ENCODE measurements around the gene PMS1. TPM values are rescaled to one million over a fixed set of nuclear protein-coding genes. Genes with fewer than 3 reads are reported as not detected.
"Not testable (repeated sequence)": the region's sequence is repeated elsewhere in the genome, so short reads cannot be mapped to it uniquely, and the experiment has no call there.

PMS1 gene
- total RNA-seq, 1 donor from 2014 or later = 39.1 TPM

DNA sequence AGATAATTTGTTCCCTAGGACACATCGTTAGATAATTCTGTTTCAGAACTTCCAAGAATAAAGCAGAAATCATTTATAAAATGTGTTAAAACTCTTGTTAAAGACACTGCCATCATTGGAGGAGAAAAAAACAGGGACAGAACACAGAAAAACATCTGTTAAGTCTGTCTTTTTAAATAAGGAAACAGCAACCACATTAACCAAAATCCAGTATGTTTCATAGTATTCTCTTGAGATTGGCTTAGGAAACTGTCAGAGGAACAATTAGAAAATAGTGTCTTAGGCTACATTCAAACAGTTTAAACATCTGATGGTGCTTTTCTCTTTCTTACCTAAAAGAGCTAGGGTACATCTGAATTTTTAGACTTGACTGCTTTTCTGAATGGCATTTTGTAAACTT is 81.6 kb downstream of the PMS1 start:
- no peak for DNase-seq

DNA sequence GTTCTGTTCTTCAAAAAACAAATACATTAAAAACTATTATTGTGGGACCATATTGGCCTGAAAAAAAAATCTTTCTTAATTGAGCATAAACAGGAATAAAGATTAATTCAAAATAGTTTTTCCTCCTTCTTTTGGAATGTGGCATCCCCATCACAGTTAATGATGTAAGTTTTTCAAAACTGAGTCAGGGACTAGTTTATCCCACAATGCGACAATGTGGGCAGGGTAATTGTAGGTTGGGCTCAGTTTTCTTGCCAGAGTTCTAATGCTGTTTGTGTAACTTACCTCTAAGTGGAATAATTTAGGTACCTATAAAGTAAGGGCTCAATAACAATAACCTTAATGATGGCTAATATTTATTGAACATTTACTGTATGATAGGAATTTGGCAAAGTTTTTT is 82.0 kb downstream of the PMS1 start:
- no peak for DNase-seq

DNA sequence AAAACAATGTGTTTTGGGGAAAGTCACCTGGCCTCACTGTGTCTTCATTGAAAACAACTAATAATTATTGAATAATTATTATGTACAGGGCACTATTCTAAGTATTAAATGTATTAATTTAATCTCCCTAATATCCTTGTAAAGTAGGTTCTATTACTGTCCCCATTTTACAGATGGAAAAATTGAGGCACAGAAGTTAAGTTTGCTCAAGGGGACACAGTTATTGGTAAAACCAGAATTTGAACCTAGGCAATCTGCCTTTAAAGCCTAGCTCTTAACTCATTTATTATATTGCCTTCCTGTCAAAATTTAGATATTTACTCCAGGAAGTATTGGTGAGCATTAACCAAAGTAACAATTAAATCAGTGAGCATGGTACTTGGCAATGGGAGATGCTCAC is 84.6 kb downstream of the PMS1 start:
- DNase-seq = no peak

DNA sequence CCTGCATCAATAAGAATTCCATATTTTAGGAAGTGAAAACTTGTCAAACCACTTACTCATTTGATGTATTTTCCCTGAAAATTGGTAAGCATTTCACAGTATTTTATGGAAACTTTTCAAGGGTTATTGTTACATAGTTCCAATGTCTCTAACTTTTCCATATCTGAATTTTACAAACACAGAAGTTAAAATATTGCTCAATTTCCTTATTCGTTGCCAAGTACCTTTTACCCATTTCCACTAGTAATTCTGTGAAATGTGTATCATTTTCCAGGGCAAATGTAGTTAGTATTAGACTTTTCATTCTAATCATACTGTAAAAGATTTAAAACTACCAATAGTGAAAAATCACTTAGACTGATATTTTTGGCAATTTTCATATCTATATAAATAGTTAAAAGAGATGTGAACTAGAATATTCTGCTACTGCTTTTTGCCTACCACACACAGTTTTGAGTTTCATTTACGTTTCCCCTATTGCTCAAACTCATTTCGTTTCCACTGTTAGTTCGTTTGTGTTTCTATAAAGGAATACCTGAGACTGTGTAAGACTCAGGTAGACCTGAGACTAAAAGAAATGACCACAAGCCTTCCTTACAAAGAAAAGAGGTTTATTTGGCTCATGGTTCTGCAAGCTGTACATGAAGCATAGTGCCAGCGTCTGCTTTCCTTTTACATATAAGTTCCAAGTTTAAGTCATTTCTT is 86.3 kb downstream of the PMS1 start:
- DNase-seq = no peak

DNA sequence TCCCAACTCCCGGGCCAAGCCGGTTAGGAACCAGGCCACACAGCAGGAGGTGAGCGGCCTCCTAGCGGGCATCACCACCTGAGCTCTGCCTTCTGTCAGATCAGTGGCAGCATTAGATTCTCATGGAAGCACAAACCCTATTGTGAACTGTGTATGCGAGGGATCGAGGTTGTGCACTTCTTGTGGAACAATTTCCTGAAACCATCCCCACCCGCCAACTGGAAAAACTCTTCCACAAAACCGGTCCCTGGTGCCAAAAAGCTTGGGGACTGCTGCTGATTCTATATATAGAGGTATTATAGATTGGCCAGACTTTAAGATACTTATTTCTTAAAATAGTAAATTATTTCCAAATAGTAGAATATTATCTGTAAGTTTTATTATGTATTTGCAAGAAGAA is 89.4 kb downstream of the PMS1 start:
- DNase-seq = no peak

DNA sequence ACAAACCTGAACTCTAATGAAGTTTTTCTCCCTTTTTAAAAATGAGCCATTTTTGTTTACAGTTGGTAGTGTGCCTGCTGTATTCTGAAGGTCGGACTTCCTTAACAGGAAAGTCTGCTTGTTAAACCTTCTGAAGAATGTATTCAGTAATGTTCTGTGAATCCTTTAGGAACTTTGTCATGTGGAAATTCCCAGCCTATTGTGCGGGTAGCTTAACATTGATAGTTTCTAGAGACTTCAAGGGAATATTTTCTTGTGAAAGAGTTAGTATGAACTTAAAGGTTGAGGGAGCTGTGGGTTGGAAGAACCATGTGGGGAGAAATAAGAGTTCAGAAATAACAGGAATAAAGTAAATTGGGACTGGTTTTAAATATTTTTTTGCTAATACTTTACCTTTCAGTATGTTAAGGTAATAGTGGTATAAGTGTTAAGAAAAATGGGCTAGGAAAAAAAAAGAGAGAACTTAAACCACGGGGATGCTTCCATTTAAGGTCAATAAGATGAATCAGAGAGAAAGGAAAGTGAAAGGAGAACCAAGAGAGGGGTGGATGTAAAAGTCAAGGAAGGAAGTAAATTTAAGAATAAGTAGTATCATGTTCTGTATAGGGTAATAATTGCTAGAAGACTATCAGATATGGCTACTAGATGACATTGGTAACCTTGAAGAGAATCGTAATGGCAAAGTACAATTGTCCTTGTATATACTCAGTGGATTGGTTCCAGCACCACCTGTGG is 90.5 kb downstream of the PMS1 start:
- peak; percentile 44 for DNase-seq

DNA sequence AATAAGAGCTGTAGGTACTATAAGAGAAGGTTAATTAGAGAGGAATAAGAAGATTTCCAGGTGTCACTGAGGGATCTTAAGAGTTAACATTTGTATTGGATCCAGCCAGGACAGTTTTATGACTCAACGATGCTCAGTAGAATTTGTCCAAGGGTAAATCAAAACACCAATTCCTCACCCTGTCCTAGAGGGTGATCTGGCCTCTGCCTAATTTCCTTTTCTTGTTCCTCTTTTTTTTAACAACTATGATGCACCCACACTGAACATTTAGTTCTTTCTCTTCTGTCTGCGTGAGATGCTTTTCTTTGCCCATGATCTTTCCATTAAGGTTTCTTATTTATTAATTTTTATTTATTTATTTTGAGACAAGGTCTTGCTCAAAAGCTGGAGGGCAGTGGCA is 92.0 kb downstream of the PMS1 start:
- DNase-seq = no peak

DNA sequence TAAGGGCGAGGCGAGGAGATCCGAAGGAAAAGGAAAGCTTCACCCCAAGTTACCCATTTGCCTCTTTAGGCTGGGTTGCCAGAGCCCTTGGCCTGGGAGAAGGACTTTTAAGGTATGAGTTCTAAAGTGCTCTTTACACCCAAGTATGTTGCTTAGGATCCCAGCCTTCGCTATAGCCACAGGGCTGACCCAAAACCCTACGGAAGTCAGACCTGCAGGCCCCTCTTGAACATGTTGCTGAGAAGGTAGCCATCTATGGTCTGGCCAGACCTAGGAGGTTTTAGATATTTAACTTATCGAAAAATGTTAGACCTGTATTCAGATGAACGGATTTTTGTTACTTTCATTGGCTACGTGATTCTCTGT is 95.4 kb downstream of the PMS1 start:
- no peak for DNase-seq

DNA sequence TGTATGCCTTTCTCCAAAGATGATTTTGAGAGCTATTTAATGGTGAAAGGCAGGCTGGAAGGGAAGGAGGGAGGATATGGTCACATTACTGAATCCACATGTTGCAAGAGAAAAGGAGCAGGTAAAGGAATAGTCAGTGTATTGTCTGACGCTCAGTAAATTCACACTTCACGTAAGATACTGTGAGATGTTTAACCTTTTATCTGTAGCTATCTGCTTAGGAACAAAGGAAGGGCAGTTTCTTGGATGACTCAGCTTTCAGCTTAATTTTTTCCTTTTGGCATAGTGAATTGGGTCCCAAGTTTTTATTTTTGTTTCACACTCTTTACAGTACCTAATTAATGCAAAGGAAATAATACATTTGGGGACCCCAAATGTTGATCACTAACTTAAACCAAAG is 96.2 kb downstream of the PMS1 start:
- peak; percentile 8 for DNase-seq

DNA sequence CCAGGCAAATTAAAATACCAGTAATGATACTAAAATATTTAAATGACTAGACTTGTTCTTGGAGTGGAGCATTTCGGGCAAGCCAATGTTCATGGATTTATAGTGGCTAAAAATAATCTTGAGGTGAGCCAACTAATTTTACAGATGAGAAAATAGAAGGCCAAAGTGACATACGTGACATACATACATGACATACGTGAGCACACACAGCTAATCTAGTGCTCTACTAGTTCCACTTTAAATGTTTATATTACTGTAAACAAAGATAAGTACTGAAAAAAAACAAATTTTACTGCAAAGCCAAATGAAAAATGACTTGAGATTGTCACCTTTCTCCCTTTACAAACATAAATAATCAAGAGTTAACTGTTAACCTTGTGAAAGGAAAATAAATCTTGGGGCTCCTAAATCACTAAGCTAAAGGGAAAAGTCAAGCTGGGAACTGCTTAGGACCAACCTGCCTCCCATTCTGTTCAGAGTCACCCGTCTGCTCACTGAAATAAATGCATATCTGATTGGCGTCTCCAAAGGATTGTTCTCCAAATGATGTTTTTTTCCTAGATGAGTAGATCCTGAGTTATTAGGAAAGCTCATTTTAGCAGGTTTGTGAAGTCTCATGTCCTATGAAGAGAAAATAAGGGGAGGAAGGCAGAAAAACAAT is 96.7 kb downstream of the PMS1 start:
- DNase-seq = no peak

DNA sequence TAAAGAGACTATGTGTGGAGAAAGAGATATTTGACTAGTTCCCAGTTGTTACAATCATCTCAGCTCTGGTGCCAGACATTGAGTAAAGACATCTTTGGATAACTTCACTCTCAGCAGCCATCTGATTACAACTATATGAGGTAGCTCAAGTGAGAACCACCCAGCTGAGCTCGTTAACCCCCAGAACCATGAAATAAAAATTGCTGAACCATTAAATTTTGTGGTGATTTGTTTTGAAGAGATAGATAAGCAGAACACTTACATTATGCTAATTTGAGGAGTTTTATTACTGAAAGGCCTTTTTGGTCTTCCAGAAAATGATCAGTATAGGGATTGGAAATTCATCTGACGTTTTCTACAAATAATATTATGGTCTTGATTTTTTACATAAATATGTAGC is 101.1 kb downstream of the PMS1 start:
- no peak for DNase-seq

DNA sequence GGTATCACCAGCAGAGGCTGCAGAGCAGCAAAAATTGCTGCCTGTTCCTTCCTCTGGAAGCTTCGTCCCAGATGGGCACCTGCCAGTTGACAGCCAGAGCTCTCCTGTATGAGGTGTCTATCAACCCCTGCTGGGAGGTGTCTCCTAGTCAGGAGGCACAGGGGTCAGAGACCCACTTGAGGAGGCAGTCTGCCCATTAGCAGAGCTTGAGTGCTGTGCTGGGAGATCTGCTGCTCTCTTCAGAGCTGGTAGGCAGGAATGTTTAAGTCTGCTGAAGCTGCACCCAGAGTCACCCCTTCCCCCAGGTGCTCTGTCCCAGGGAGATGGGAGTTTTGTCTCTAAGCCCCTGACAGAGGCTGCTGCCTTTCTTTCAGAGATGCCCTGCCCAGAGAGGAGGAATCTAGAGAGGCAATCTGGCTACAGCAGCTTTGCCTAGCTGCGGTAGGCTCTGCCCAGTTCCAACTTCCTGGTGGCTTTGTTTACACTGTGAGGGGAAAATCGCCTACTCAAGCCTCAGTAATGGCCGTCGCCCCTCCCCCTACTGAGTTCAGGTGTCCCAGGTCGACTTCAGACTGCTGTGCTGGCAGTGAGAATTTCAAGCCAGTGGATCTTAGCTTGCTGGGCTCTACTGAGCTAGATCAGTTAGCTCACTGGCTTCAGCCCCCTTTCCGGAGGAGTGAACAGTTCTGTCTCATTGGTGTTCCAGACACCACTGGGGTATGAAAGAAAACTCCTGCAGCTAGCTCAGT is 108.5 kb downstream of the PMS1 start:
- DNase-seq = not testable (repeated sequence)

DNA sequence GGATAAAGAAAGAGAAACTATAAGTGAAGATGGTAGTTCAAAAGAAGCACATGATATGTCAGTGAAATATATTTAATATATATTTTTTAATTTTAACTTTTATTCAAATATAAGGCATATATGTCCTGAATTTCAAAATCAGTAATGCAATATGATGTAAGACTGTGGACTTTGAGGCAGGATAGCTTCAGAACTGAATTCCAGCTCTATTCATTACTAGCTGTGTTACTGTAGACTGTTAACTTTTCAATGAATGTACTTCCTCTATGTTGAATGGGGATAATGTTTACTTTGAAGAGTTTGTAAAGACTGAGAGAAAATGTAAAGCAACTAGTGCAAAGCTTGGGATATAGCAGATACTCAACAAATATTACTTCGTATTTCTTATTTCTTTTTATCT is 112.6 kb downstream of the PMS1 start:
- no peak for DNase-seq

DNA sequence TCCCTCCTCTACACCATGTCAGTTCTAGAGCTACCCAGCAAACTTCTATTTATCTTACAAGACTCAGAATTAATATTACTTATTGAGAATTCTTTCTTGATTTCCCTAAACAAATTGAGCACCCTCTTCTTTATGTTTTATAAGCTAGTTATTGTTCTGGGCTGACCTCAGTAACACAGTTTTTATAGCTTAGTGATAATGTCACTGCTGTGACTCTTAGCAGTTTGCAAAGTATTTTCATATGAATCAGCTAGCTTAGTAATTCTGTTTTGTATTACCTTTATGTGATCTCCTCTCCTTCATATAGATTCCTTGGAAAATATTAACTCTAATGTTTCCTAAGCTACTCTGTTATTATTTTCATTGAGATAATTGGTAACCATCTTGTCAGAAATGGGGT is 114.9 kb downstream of the PMS1 start:
- DNase-seq = no peak

DNA sequence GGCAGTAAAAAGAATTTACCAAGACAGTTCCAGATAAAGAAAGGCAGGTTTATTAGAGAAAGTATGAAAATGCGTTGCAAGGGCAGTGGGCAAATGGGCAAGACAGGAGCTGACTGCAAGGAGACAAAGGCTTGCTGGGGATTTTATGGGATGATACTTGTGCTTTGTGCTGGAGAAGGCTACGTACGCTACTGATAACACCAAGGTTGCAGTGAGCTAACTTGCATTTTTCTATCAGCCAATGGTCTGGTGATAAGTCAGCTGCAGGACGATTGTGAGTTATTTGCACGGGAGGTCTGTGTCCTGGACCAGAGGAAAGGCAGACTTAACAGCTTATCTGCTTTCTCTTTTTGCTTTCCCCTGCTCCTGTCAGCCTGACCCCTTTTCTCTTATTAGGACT is 116.5 kb downstream of the PMS1 start:
- no peak for DNase-seq

DNA sequence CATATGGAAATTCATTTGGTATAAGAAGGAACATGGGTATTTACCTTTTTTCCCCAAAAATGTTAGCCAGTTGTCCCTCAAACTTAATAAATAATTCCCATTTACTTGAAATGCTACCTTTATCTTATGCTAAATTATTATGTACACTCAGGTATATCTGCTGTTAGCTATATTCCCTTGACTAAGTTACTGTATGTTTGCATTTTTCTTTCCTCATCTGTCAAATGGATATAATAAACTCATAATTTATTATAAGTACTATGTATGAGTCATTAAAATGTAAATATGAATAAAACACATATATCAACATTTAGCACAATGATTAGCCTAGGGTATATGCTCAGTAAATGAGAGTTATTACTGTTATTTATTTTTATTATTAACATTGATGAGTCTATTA is 117.4 kb downstream of the PMS1 start:
- DNase-seq = no peak

DNA sequence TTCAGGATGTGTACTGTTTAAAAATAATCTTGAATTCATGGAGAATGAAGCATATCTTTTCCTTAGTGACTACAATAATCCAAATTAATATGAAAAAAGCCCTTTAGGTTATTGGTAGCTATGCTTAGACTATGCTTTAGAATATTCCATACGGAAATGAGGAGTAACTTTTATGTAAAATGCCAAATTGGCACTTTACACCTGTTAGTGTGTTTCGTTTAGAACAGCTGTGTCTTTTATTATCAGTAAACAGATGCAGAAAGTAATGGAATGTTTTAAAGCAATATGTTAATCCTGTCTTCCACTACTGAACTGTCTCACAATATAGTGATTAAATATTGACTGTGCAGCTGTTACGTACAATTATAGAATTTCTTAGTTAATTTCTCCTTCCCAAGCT is 129.6 kb downstream of the PMS1 start:
- no peak for DNase-seq

DNA sequence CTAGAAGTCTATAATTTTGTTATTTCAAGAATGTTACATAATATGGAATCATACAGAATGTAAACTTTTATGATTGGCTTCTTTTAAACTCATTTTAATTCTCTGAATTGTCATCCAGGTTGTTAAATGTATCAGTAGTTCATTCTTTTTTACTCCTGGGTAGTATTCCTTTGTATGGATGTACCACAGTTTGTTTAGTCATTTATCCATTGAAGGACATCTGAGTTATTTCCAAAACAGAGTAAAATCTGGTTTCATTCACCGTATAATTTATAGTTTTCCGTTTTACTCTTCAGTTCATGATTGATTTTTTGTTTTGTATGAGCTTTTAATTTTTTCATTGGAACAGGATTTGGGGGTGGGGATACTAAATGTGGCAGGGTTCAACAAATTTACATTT is 132.4 kb downstream of the PMS1 start:
- DNase-seq = no peak

Other genes with a start within 250 kb of the PMS1 start
- gene SLC40A1, start 203.7 kb upstream of the PMS1 start, total RNA-seq = 98.0 and 113 TPM in 2 replicates
- 73.2 and 75.4 TPM in 2 replicates for gene ASNSD1, start 123.0 kb upstream of the PMS1 start, total RNA-seq
- gene ANKAR, start 109.8 kb upstream of the PMS1 start, total RNA-seq = 4.8 and 6.8 TPM in 2 replicates
- gene OSGEPL1, start 21.7 kb upstream of the PMS1 start, total RNA-seq = 5.9 and 6.1 TPM in 2 replicates
- gene ORMDL1, start 111 bp upstream of the PMS1 start, total RNA-seq = 51.3 and 54.6 TPM in 2 replicates